GM12878 (cell line): ENCODE measurements around the gene GMDS.

Source experiments
- CBX3 ChIP-seq: fragments of 200-600 bp; sonication (generic); IDR thresholded peaks from 2 replicates; pipeline ENCODE4 v1.6.1; 2016; ENCODE audit warnings: low read depth, borderline replicate concordance
- CTCF ChIP-seq, 3 experiments: IDR thresholded peaks in 2 of 3; conservative IDR thresholded peaks in 1 of 3; 2 replicates each; pipeline ENCODE4 v1.5.1; 2011; ENCODE audit warnings: low read depth in 3 of 3, low read length in 3 of 3, mild to moderate bottlenecking in 3 of 3, control low read depth in 2 of 3, moderate library complexity in 2 of 3, inconsistent platforms in 1 of 3, mixed read lengths in 1 of 3; ENCODE audit not compliant: control insufficient read depth in 2 of 3, insufficient read depth in 1 of 3; ENCODE audit errors: extremely low read depth in 1 of 3
- EP300 ChIP-seq, 2 experiments: fragments of 150-350 bp in 1 of 2; IDR thresholded peaks; 2 replicates each; pipeline ENCODE4 v1.6.1; 2011 to 2012; ENCODE audit warnings: low read depth in 2 of 2, low read length in 2 of 2, borderline replicate concordance in 1 of 2, improper control_type of control experiment in 1 of 2, inconsistent platforms in 1 of 2; ENCODE audit not compliant: control insufficient read depth in 1 of 2
- HCFC1 ChIP-seq: fragments of 150-350 bp; IDR thresholded peaks from 2 replicates; pipeline ENCODE4 v1.6.1; 2014; ENCODE audit warnings: low read length
- IRF3 ChIP-seq: fragments of 450-650 bp; IDR thresholded peaks from 2 replicates; pipeline ENCODE4 v1.6.1; 2014; ENCODE audit warnings: mild to moderate bottlenecking
- MAX ChIP-seq: IDR thresholded peaks from 2 replicates; pipeline ENCODE4 v1.6.1; 2012; ENCODE audit warnings: low read depth, low read length, improper control_type of control experiment
- NFXL1 ChIP-seq: fragments of 450-650 bp; IDR thresholded peaks from 2 replicates; pipeline ENCODE4 v1.6.1; 2017; ENCODE audit warnings: antibody characterized with exemption, mild to moderate bottlenecking, borderline replicate concordance
- POLR2A ChIP-seq: IDR thresholded peaks from 2 replicates; pipeline ENCODE4 v1.6.1; 2011; ENCODE audit warnings: low read depth, mild to moderate bottlenecking, low read length
- SIN3A ChIP-seq: IDR thresholded peaks from 2 replicates; pipeline ENCODE4 v1.6.1; 2012; ENCODE audit warnings: low read depth, low read length, improper control_type of control experiment
- SP1 ChIP-seq: IDR thresholded peaks from one replicate; pipeline ENCODE4 v1.6.1; 2011; ENCODE audit warnings: low read depth, low read length
- ZBTB33 ChIP-seq: fragments of 450-650 bp; IDR thresholded peaks from 2 replicates; pipeline ENCODE4 v1.6.1; 2017; ENCODE audit warnings: mild to moderate bottlenecking
- ZNF274 ChIP-seq: IDR thresholded peaks from one replicate; pipeline ENCODE4 v1.8.0; 2011; ENCODE audit not compliant: insufficient read length, insufficient read depth

- TF ChIP-seq CTCF (IDR thresholded peaks at IDR 0.05 in 2 of 3, conservative IDR thresholded peaks at IDR 0.05 in 1 of 3; ENCODE audit: control insufficient read depth in 2 of 3, extremely low read depth in 1 of 3, insufficient read depth in 1 of 3, low read depth in 3 of 3, low read length in 3 of 3) (no peak), ZNF274 (no peak), ZBTB33 (no peak), MAX (no peak), IRF3 (no peak), HCFC1 (no peak), SP1 (no peak), CBX3 (no peak), POLR2A (no peak), NFXL1 (no peak), EP300 (IDR thresholded peaks at IDR 0.05; ENCODE audit: borderline replicate concordance in 1 of 2, control insufficient read depth in 1 of 2, low read depth in 2 of 2, low read length in 2 of 2) (no peak), SIN3A (no peak)
Observed at GRCh38 chr6:1942834-1943233, 302.6 kb downstream of the GMDS start.
